UCSD-AML1 (cell line): Measurements from ENCODE around the gene IL19.
"Not testable (repeated sequence)": the region's sequence is repeated elsewhere in the genome, so short reads cannot be mapped to it uniquely, and the experiment has no call there.

Experiments used
- DNase-seq: peaks from one replicate; lab custom pipeline; 2025; ENCODE audit not compliant: unreplicated experiment; lab: John Stamatoyannopoulos, UW

The IL19 gene

GRCh38 chr1:206772243-206772937 is 1.8 kb downstream of the IL19 start, which contains the start of gene IL10:
TSS of gene IL10 (minus strand) at chr1:206772494. CDS start at chr1:206772435, 59 bp downstream.
- no peak for DNase-seq

DNA sequence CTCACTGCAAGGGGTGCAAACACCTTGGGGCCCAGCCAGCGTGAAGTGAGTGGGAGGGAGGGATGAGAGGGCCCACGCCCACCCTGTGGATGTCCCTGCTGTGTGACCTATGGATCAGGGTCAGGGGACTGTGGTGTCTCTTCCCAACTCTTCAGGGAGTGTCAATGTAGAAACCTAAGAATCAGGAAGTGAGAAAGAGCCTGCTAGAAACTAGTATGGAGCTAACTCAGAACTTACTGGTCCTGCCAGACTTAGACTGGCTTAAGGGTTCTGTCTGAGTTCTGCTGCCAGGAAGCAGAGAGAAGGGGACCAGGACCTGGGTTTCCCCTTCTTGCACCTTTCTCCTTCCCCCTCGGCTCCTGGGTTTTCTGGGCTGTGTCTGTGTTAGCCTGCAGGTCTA is 3.5 kb downstream of the IL19 start:
- no peak for DNase-seq

DNA sequence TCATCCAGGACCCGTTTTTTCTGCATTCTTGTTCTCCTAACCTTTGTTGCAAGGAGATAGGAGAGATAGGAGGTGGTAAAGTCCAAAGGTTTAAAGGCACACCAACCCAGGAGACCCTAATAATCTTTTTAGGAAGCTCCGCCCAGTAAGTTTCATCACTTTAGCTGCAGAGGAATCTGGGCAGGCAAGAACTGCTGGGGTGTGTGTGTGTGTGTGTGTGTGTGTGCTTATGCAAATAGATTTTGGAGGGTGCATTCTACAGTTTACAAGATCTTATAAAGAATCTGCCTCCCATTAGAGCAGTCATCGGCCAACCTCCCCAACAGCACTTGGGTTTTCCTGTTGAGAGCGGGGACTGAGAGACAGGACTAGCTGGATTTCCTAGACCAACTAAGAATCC is 5.7 kb downstream of the IL19 start:
- no peak for DNase-seq

GRCh38 chr1:206778031-206778430 is 7.5 kb downstream of the IL19 start:
- DNase-seq = no peak

DNA sequence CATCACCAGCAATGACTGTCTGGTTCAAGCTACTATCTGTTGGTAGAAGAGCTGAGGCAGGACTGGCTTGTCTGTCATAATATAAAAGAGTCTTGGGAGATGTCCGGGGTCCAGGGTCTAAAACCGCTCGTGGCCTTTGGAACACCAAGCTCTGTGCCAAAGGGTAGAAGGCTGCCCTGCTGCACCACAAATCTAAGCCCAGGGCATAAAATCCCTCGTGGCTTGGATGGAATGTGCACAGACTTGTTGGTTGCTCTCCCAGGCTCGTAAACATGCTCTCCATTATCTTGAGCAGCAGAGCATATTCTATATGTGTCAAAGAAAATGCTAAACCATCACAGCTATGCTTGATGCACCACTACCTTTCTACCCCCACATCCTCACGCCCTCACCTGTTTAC is 8.3 kb downstream of the IL19 start:
- not testable (repeated sequence) for DNase-seq

- DNase-seq = no peak
These were observed 9.1 kb downstream of the IL19 start for GRCh38 chr1:206779638-206780037.

- DNase-seq = no peak
These were observed 11.9 kb downstream of the IL19 start for GRCh38 chr1:206782448-206782847.

DNA sequence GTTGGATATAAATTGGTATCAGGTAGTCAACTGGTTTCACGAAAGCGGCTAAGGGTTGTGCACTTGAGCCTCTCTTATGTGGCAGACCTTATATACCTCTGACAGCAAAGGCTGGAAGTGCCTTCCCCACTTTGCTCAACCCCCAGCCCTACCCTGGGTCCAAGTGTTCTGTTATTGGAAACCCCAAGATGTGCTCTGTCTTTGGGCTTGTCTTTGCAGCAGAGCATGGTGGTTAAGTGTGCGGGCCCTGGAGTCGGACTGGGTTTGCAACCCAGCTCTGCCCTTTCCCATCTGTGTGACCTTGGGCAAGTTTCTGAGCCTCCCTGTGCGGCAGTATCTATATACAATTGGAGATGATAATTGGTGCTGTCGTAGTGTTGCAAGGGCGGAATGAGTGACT is 12.9 kb downstream of the IL19 start:
- DNase-seq = no peak

DNA sequence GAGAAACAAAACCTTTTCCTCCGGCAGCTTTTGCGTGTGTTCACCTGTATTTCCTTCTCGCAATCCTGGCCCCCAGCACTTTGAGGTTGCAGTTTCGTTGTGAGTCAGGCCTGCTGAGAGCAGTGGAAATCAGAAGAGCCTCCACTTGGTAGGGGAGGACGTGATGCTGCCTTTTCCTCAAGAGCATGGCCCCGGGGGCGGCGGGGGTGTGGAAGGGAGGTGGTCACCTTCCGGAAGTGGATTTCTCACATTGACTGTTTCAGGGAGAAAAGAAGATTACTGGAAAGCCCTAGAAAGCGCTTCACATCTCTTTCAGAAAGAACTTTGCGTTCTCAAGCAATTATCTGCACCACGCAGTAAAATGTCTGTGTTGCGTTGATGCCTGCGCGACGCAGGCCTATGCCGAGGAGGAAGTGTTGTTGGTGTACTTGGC is 13.9 kb downstream of the IL19 start:
- no peak for DNase-seq

GRCh38 chr1:206785182-206785765 is 14.7 kb downstream of the IL19 start:
- DNase-seq = no peak

- DNase-seq = no peak
These were observed 15.8 kb downstream of the IL19 start for GRCh38 chr1:206786212-206786886.

DNA sequence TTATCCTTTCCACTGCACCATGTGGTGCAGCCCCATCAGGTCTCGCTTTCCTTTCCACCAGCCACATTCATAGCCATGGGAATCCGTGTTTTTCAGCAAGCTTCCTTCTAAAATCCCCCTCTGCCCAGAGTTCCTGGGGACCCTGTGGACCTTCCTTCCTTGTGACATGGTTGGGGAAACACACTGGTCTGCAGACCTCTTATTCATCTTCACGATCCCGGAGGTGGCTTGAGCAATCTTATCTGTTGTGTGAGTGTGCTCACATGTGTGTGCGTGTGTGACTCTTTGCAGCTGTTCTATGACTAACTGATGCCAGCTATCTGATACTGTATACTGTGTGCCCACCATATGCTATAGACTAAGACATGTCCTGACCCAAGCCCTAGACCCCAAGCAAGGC is 17.3 kb downstream of the IL19 start:
- no peak for DNase-seq

DNA sequence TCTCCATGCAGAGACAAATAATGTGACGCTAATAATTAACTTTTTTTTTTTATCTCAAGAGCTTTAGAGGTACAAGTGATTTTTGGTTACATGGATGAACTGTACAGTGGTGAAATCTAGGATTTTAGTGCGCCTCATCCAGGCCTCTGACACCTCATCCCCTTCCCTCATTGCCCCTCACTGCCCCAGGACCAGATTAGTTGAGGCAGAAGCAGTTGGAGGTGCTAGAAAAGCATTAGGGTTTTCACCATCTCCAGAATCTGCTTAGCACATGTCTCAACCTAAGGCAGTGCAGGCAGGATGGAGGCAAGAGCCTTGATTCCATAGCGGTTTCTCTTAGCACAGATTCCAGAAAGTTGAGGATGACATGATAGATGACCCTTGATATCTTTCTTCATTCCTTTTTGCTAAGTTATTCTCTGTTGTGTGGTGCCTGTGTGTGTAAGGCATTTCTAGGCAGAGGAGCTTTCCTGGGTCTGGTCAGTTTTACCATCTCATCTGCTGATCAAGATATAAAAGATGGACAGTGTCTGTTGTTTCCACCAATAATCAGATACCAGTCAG is 18.0 kb downstream of the IL19 start:
- no peak for DNase-seq

DNA sequence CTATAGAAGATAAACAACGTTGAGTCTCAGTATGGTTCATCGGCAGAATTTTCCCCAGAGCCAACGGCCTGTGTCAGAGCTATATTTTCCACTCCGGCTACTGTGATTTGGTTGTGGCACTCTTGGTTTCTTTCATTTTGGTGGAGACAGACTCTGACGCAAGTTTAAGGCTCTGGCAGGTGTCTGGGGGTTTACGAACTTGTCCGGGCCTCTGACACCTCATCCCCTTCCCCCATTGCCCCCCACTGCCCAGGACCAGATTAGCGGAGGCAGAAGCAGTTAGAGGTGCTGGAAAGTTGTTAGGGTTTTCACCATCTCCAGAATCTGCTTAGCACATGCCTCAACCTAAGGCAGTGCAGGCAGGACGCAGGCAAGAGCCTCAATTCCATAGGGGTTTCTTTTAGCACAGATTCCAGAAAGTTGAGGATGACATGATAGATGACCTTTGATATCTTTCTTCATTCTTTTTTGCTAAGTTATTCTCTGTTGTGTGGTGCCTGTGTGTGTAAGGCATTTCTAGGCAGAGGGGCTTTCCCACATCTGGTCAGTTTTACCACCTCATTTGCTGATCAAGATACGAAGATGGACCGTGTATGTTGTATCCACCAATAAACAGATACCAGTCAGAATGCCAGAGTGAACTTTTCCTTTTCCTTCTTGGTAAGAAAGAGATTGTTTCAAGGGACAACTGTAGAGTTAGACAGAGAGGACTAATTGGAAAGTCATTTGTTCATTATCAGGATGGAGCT is 20.1 kb downstream of the IL19 start:
- no peak for DNase-seq

DNA sequence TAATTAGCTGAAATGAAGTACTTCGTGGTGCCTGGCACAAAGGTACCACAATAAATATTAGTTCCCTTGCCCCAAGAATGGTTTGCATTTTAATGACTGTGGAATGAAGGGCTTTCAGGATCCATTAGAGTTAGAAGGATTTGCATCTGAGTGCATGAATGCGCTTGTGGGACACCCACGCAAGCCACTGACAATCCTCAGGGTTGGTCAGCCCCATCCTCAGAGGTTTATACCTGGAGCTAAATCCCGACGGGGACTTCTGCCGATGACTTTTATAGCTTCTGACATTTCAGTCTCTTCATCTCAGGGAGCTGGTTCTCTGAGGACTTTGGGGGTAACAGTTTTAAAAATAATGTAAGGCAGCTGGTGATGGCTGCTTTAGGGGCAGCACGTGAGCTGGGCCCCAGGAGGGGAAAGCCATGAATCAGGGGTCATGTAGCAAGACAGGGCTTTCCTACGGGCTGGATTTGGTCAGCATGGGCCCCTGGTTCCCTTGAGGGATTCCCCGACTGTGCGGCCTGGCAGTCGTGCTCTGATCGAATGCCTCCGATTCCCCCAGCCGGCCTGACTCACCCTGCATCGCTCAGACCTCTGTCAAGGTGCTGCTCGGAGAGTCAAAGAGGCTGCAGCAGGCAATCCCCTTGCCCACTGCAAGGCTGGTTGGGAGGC is 22.5 kb downstream of the IL19 start:
- DNase-seq = no peak

GRCh38 chr1:206793620-206794019 is 23.0 kb downstream of the IL19 start:
- no peak for DNase-seq

- no peak for DNase-seq
These were observed 23.8 kb downstream of the IL19 start for GRCh38 chr1:206794294-206794908.

- no peak for DNase-seq
These were observed 25.5 kb downstream of the IL19 start for GRCh38 chr1:206796116-206796515.

DNA sequence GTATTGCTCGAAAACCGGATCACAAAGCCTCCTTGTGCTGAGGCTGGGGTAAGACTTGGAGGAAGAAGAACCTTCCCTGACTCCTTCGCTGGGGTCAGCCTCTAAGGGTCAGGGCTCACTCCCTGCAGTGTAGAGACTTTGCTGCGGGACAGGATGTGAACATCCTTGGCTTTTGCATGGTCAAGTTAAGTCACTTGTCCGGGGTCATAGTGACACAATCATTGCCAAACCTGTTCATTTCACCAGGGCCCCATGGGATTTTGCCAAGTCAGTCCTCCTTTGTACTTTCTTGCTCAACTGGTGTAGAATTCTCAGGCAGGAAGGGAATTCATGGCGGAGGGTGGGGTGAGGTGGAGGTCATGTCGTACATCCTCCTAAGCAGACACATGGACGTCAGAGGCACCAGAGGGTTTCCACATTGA is 26.4 kb downstream of the IL19 start:
- DNase-seq = no peak
